Mesenchymal stem cell (in vitro differentiated cells and primary cell): ENCODE data around the gene THRA.

ENCODE experiments used
- DNase-seq: peaks from one replicate; pipeline ENCODE4 v3.0.0-alpha.2; 2013
- H2AFZ ChIP-seq: one replicate; pipeline ENCODE4 v1.6.1; 2013; ENCODE audit warnings: low read depth, mild to moderate bottlenecking, control low read depth, inconsistent platforms, low read length, moderate library complexity
- H2AK5ac ChIP-seq: 2 replicates; pipeline ENCODE4 v1.6.1; 2013; ENCODE audit warnings: low read length, moderate library complexity, mild to moderate bottlenecking, inconsistent platforms; ENCODE audit not compliant: severe bottlenecking
- H2BK120ac ChIP-seq: one replicate; pipeline ENCODE4 v1.6.1; 2013; ENCODE audit warnings: low read depth, mild to moderate bottlenecking, inconsistent platforms, low read length, moderate library complexity
- H2BK12ac ChIP-seq, 2 experiments: one replicate each; pipeline ENCODE4 v1.6.1; 2013; ENCODE audit warnings: inconsistent platforms in 2 of 2, low read length in 2 of 2, mild to moderate bottlenecking in 2 of 2, moderate library complexity in 2 of 2, control low read depth in 1 of 2
- H2BK15ac ChIP-seq: one replicate; pipeline ENCODE4 v1.6.1; 2013; ENCODE audit warnings: mild to moderate bottlenecking, low read depth, inconsistent platforms; ENCODE audit not compliant: poor library complexity, severe bottlenecking
- H2BK5ac ChIP-seq: 2 replicates; pipeline ENCODE4 v1.6.1; 2013; ENCODE audit warnings: low read depth, mild to moderate bottlenecking, low read length, control low read depth, inconsistent platforms; ENCODE audit not compliant: poor library complexity, severe bottlenecking
- H3K14ac ChIP-seq, 2 experiments: one replicate each; pipeline ENCODE4 v1.6.1; 2013; ENCODE audit warnings: inconsistent platforms in 2 of 2, low read length in 2 of 2, control low read depth in 1 of 2, mild to moderate bottlenecking in 1 of 2, moderate library complexity in 1 of 2
- H3K18ac ChIP-seq, 2 experiments: one replicate each; pipeline ENCODE4 v1.6.1; 2013; ENCODE audit warnings: inconsistent platforms in 2 of 2, low read length in 2 of 2, control low read depth in 1 of 2, low read depth in 1 of 2, mild to moderate bottlenecking in 1 of 2
- H3K23ac ChIP-seq, 2 experiments: one replicate each; pipeline ENCODE4 v1.6.1; 2013; ENCODE audit warnings: inconsistent platforms in 2 of 2, low read length in 2 of 2, mild to moderate bottlenecking in 2 of 2, moderate library complexity in 2 of 2, control low read depth in 1 of 2
- H3K27ac ChIP-seq: 2 replicates; pipeline ENCODE4 v1.5.1; 2013; ENCODE audit warnings: mild to moderate bottlenecking, moderate library complexity, low read length, control low read depth, inconsistent platforms; ENCODE audit not compliant: poor library complexity, severe bottlenecking
- H3K27me3 ChIP-seq, 2 experiments: 2 replicates each; pipeline versions ENCODE4 v1.6.1 to v1.7.0; 2013; ENCODE audit warnings: low read length in 2 of 2, mild to moderate bottlenecking in 2 of 2, moderate library complexity in 2 of 2, control low read depth in 1 of 2, inconsistent platforms in 1 of 2; ENCODE audit not compliant: control insufficient read depth in 1 of 2, insufficient read depth in 1 of 2
- H3K36me3 ChIP-seq, 2 experiments: 2 replicates each; pipeline versions ENCODE4 v1.6.1 to v1.7.0; 2013; ENCODE audit warnings: low read length in 2 of 2, control low read depth in 1 of 2, inconsistent platforms in 1 of 2, low read depth in 1 of 2, mild to moderate bottlenecking in 1 of 2; ENCODE audit not compliant: insufficient read depth in 2 of 2, control insufficient read depth in 1 of 2
- H3K4ac ChIP-seq, 2 experiments: one replicate each; pipeline ENCODE4 v1.6.1; 2013; ENCODE audit warnings: inconsistent platforms in 2 of 2, low read length in 2 of 2, mild to moderate bottlenecking in 2 of 2, moderate library complexity in 2 of 2, control low read depth in 1 of 2, low read depth in 1 of 2
- H3K4me1 ChIP-seq: 2 replicates; pipeline ENCODE4 v1.6.1; 2013; ENCODE audit warnings: low read depth, low read length, control low read depth; ENCODE audit not compliant: control insufficient read depth, insufficient read depth
- H3K4me2 ChIP-seq: 2 replicates; pipeline ENCODE4 v1.6.1; 2013; ENCODE audit warnings: low read length, mild to moderate bottlenecking, inconsistent platforms; ENCODE audit not compliant: poor library complexity, severe bottlenecking
- H3K4me3 ChIP-seq, 2 experiments: 2 replicates each; pipeline versions ENCODE4 v1.5.1 to v1.7.0; 2013; ENCODE audit warnings: low read length in 2 of 2, mild to moderate bottlenecking in 2 of 2, control low read depth in 1 of 2, low read depth in 1 of 2; ENCODE audit not compliant: insufficient read depth in 1 of 2
- H3K79me1 ChIP-seq: replicated peaks from 2 replicates; pipeline ENCODE4 v1.6.1; 2013; ENCODE audit warnings: mild to moderate bottlenecking, control low read depth, low read length, inconsistent platforms; ENCODE audit not compliant: poor library complexity, severe bottlenecking
- H3K9ac ChIP-seq: 2 replicates; pipeline ENCODE4 v1.7.0; 2013; ENCODE audit warnings: mild to moderate bottlenecking, low read length, moderate library complexity
- H3K9me3 ChIP-seq: 2 replicates; pipeline ENCODE4 v1.7.0; 2013; ENCODE audit warnings: mild to moderate bottlenecking, low read length; ENCODE audit not compliant: control insufficient read depth
- H4K8ac ChIP-seq: one replicate; pipeline ENCODE4 v1.6.1; 2013; ENCODE audit warnings: inconsistent platforms, mild to moderate bottlenecking, low read length, moderate library complexity
- H4K91ac ChIP-seq: one replicate; pipeline ENCODE4 v1.6.1; 2013; ENCODE audit warnings: mild to moderate bottlenecking, low read length, inconsistent platforms
- WGBS: methylation state at CpG from one replicate; pipeline ENCODE4 v1.1.7; 2013; ENCODE audit warnings: mixed read lengths; 5-methylcytosine and 5-hydroxymethylcytosine counted together

THRA gene

GRCh38 chr17:40097931-40098845, 35.4 kb downstream of the THRA start:
- H2AFZ ChIP-seq: no peak overlapping the region
- peaks cover 44 to 49% of the 10 kb centered on the region in 2 experiments for H3K36me3 ChIP-seq
- peak overlapping the region; percentile 86 to 96 for H2BK12ac ChIP-seq
- H3K18ac ChIP-seq: peak overlapping the region; percentile 76 to 91
- H3K27me3 ChIP-seq: no peaks in the 10 kb centered on the region
- peak overlapping the region; percentile 75 to 89 for H3K4ac ChIP-seq
- H3K14ac ChIP-seq: peak overlapping the region in 1 of 2 experiments; percentile 57
- no peaks in the 10 kb centered on the region for H3K9me3 ChIP-seq
- H4K91ac ChIP-seq: peak overlapping the region; percentile 98
- peak overlapping the region; percentile 92 for H3K9ac ChIP-seq
- peak overlapping the region; percentile 82 for H4K8ac ChIP-seq
- H3K4me2 ChIP-seq: peak overlapping the region; percentile 53
- H3K23ac ChIP-seq: no peak overlapping the region
- peak overlapping the region; percentile 73 for H2AK5ac ChIP-seq
- peak overlapping the region; percentile 81 for H3K27ac ChIP-seq
- peak overlapping the region; percentile 80 for H2BK5ac ChIP-seq
- peak; percentile 43 for DNase-seq
- peaks cover 16% of the 10 kb centered on the region for H3K79me1 ChIP-seq
- H3K4me1 ChIP-seq: peaks cover 21% of the 10 kb centered on the region
- H2BK120ac ChIP-seq: peak overlapping the region; percentile 90
- peak overlapping the region; percentile 20 for H2BK15ac ChIP-seq
- 83% methylated on average over 8 of the region's 9 CpGs for WGBS
- peak overlapping the region in 1 of 2 experiments; percentile 77 for H3K4me3 ChIP-seq

DNA sequence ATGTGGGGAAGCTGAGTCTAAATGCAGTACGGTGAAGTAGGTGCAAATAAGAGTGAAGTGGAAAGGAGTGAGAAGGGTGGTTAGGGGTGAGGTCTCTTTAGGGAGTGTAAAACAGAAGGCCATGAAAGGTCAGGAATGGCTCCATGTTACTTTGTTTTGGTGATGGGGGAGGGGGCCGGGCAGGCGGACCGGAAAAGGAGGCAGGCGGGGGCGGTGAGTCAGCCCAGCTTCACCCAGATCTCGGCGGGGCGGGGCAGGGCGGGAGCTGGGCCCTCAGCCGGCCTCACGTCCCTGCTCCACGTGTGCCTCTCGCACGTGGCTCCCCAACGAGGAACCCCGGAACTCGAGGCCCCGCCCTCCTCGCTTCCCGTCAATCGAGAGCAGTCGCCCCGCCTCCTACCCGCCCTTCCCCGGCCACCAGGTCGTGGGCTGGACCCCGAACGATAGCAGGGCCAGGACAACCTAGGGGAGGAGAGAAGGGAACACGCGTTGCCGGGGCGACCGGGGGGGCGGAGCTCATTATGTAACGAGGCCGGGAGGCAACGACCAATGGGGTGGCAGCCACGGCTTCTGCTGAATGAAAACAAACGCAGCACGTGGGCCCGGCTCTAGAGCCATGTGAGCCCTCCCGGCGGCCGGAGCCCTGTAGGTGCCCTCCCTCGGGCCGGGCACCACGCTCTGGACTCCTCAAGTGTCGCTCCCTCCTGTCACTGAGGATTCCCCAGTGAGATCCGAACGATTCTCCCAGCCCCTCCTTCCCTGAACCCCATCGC, 36.3 kb downstream of the THRA start:
- peak; percentile 99 for DNase-seq
- Histone ChIP-seq H3K23ac (no peak overlapping the region), H2BK120ac (peak overlapping the region; percentile 90), H3K4me1 (peaks cover 23% of the 10 kb centered on the region), H3K27me3 (no peaks in the 10 kb centered on the region), H3K9me3 (no peaks in the 10 kb centered on the region), H2AK5ac (peak overlapping the region; percentile 80), H3K79me1 (peaks cover 16% of the 10 kb centered on the region), H2AFZ (no peak overlapping the region), H2BK12ac (peak overlapping the region; percentile 86 to 96), H2BK5ac (peak overlapping the region; percentile 80), H4K91ac (peak overlapping the region; percentile 98), H3K4me2 (peak overlapping the region; percentile 94), H3K18ac (peak overlapping the region; percentile 76 to 91), H4K8ac (peak overlapping the region; percentile 70), H3K4me3 (peak overlapping the region; percentile 56 to 93), H3K27ac (peak overlapping the region; percentile 81), H2BK15ac (peak overlapping the region; percentile 39), H3K4ac (peak overlapping the region; percentile 75 to 89), H3K9ac (peak overlapping the region; percentile 96), H3K14ac (no peak overlapping the region), H3K36me3 (peaks cover 35 to 41% of the 10 kb centered on the region in 2 experiments)
- WGBS: 1% methylated on average over 39 of the region's 52 CpGs

DNA sequence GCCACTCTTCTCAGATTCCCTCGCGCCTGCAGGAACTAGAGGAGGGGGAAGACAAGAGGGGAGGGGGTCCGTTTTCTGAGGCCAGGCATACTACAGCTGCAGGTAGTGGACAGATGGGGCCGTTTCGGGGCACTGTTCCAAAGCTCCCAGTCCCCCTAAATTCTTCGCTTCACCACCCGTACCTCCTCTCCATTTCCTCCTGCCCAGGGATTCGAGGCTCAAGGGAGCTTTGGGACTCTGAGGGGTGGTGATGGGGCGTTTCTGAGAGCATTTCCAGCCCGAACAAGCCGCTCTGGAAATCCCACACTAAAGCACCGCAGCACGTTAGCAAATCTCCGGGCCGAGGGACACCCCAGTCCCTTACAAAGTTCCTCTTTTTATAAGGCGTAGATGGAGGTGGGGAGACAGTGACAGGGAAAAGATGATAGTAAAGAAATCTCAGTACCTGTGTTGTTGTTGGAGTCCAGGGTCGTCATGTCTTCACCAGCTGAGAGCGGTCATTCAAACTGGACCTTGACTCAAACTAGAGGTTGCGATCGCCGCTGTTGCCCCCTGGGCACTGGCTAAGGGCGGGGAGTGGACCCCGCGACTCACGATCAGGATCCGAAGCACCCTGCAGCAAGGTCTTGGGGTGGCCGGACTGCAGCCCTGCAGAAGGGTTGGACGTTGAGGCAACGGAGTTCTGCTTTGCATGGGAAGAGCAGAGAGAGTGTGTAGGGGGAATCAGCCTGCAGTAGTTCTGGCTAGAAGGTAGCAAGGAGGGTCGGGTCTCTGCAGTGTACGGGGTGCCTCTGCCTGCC, 37.1 kb downstream of the THRA start:
- Histone ChIP-seq H3K36me3 (peaks cover 27 to 33% of the 10 kb centered on the region in 2 experiments), H3K18ac (peak overlapping the region; percentile 6 to 92), H3K4me2 (peak overlapping the region; percentile 94), H3K23ac (peak overlapping the region in 1 of 2 experiments; percentile 83), H3K4me1 (peaks cover 23% of the 10 kb centered on the region), H3K79me1 (peaks cover 16% of the 10 kb centered on the region), H3K9me3 (no peaks in the 10 kb centered on the region), H3K4ac (peak overlapping the region; percentile 9 to 77), H2AFZ (peak overlapping the region; percentile 46), H2AK5ac (peak overlapping the region; percentile 80), H2BK15ac (peak overlapping the region; percentile 39), H3K27me3 (no peaks in the 10 kb centered on the region), H4K8ac (no peak overlapping the region), H2BK5ac (peak overlapping the region; percentile 31), H2BK12ac (peak overlapping the region; percentile 40 to 96), H3K4me3 (peak overlapping the region; percentile 61 to 93), H3K27ac (peak overlapping the region; percentile 77), H4K91ac (no peak overlapping the region), H2BK120ac (peak overlapping the region; percentile 34), H3K9ac (peak overlapping the region; percentile 96), H3K14ac (peak overlapping the region in 1 of 2 experiments; percentile 96)
- 13% methylated on average over 20 of the region's 31 CpGs for WGBS
- no peak for DNase-seq
